Stimulated activated CD4-positive, alpha-beta T cell treated with anti-CD3 and anti-CD28 coated beads, Interleukin-2, amount 100 ng/mL, for 24 hours (primary cell): ENCODE measurements around the gene STK39.
"Not testable (repeated sequence)": the region's sequence is repeated elsewhere in the genome, so short reads cannot be mapped to it uniquely, and the experiment has no call there.

Experiments
- DNase-seq, 2 donors: peaks; one replicate each; pipeline ENCODE4 v3.0.0-alpha.2; 2020

STK39 gene

GRCh38 chr2:168247341-168248261 is at the start of gene STK39:
STK39 (minus strand) TSS chr2:168247595; CDS start chr2:168247435, 160 bp downstream.
- peak; percentile 75 to 80 for DNase-seq

- no peak for DNase-seq
Observed at GRCh38 chr2:168295051-168295450, 47.7 kb upstream of the STK39 start.

- no peak for DNase-seq
Observed at GRCh38 chr2:168294409-168294808, 47.0 kb upstream of the STK39 start.

GRCh38 chr2:168293766-168294165 is 46.4 kb upstream of the STK39 start:
- no peak for DNase-seq

- DNase-seq, result no peak
Observed at GRCh38 chr2:168290391-168290790, 43.0 kb upstream of the STK39 start.

- DNase-seq, result no peak
Observed at GRCh38 chr2:168289880-168290279, 42.5 kb upstream of the STK39 start.

- DNase-seq, result no peak
Observed at GRCh38 chr2:168286535-168286934, 39.1 kb upstream of the STK39 start.

GRCh38 chr2:168278424-168278888 is 31.1 kb upstream of the STK39 start:
- DNase-seq, result no peak

- no peak for DNase-seq
Observed at GRCh38 chr2:168277276-168277675, 29.9 kb upstream of the STK39 start.

GRCh38 chr2:168272225-168272624 is 24.8 kb upstream of the STK39 start:
- no peak for DNase-seq

GRCh38 chr2:168262926-168263325 is 15.5 kb upstream of the STK39 start:
- not testable (repeated sequence) for DNase-seq

GRCh38 chr2:168256448-168256847 is 9.1 kb upstream of the STK39 start:
- DNase-seq, result no peak

GRCh38 chr2:168255866-168256265 is 8.5 kb upstream of the STK39 start:
- no peak for DNase-seq

GRCh38 chr2:168255103-168255502 is 7.7 kb upstream of the STK39 start:
- DNase-seq, result no peak

- no peak for DNase-seq
Observed at GRCh38 chr2:168254158-168254935, 7.0 kb upstream of the STK39 start.

GRCh38 chr2:168253379-168253778 is 6.0 kb upstream of the STK39 start:
- no peak for DNase-seq

GRCh38 chr2:168252976-168253375 is 5.6 kb upstream of the STK39 start:
- no peak for DNase-seq

- peak; percentile 73 to 78 for DNase-seq
Observed at GRCh38 chr2:168246483-168247340, 683 bp downstream of the STK39 start.

GRCh38 chr2:168246072-168246482 is 1.3 kb downstream of the STK39 start:
- DNase-seq, result no peak

- no peak for DNase-seq
Observed at GRCh38 chr2:168245074-168245825, 2.1 kb downstream of the STK39 start.

GRCh38 chr2:168244318-168244717 is 3.1 kb downstream of the STK39 start:
- peak; percentile 47 to 56 for DNase-seq

- DNase-seq, result no peak
Observed at GRCh38 chr2:168243061-168243460, 4.3 kb downstream of the STK39 start.
